ENCODE measurements around the gene TMEM60.

DNA sequence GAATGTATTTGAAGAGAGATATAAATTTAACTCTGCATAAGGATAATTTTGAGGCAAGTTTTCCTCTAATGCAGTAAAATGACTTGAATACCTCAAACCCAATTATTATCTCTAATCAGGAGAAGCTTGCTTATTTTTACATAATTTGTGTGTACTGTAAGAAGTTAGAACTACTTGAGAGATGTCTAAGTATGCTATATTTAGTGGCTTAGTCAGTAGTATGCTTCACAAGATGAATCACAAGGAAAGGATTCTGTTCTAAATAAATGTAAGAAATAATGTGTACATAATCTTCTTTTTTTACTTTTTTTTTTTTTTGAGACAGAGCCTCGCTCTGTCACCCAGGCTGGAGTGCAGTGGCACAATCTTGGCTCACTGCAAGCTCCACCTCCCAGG lies 14.1 kb upstream of the TMEM60 start:
- TF ChIP-seq, protein P1, sequence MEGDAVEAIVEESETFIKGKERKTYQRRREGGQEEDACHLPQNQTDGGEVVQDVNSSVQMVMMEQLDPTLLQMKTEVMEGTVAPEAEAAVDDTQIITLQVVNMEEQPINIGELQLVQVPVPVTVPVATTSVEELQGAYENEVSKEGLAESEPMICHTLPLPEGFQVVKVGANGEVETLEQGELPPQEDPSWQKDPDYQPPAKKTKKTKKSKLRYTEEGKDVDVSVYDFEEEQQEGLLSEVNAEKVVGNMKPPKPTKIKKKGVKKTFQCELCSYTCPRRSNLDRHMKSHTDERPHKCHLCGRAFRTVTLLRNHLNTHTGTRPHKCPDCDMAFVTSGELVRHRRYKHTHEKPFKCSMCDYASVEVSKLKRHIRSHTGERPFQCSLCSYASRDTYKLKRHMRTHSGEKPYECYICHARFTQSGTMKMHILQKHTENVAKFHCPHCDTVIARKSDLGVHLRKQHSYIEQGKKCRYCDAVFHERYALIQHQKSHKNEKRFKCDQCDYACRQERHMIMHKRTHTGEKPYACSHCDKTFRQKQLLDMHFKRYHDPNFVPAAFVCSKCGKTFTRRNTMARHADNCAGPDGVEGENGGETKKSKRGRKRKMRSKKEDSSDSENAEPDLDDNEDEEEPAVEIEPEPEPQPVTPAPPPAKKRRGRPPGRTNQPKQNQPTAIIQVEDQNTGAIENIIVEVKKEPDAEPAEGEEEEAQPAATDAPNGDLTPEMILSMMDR (IDR thresholded peaks at IDR 0.05; ENCODE audit: low read depth, low read length): no peak
- no peak for TF ChIP-seq POLR2A (IDR thresholded peaks at IDR 0.05; ENCODE audit: extremely low read depth, insufficient read length)
